Neural cell (in vitro differentiated cells): ENCODE data around the gene FAS.

ENCODE experiments used
- CTCF ChIP-seq: fragments of 450-650 bp; IDR thresholded peaks from 2 replicates; pipeline ENCODE4 v1.5.1; 2014; ENCODE audit warnings: antibody characterized with exemption, mild to moderate bottlenecking, moderate library complexity; ENCODE audit not compliant: poor library complexity, severe bottlenecking
- EP300 ChIP-seq: fragments of 450-650 bp; conservative IDR thresholded peaks from 2 replicates; pipeline ENCODE4 v1.6.1; 2014; ENCODE audit warnings: antibody characterized with exemption, mild to moderate bottlenecking, moderate library complexity; ENCODE audit not compliant: poor library complexity, severe bottlenecking
- EZH2 ChIP-seq: fragments of 200-600, 300-800 bp; shearing (Covaris generic), sonication (generic); IDR thresholded peaks from 2 replicates; pipeline ENCODE4 v1.6.1; 2014; ENCODE audit warnings: antibody characterized with exemption, low read length, borderline replicate concordance, mild to moderate bottlenecking; ENCODE audit not compliant: insufficient read depth, poor library complexity, severe bottlenecking
- MXI1 ChIP-seq: fragments of 450-650 bp; conservative IDR thresholded peaks from 2 replicates; pipeline ENCODE4 v1.6.1; 2014; ENCODE audit warnings: antibody characterized with exemption, mild to moderate bottlenecking; ENCODE audit not compliant: poor library complexity, severe bottlenecking
- POLR2AphosphoS5 ChIP-seq: IDR thresholded peaks from 2 replicates; pipeline ENCODE4 v1.6.1; 2012
- RAD21 ChIP-seq: fragments of 450-650 bp; conservative IDR thresholded peaks from 2 replicates; pipeline ENCODE4 v1.6.1; 2014; ENCODE audit warnings: antibody characterized with exemption, mild to moderate bottlenecking, moderate library complexity
- REST ChIP-seq: IDR thresholded peaks from 2 replicates; pipeline ENCODE4 v1.6.1; 2012; ENCODE audit warnings: borderline replicate concordance
- SMC3 ChIP-seq: fragments of 450-650 bp; conservative IDR thresholded peaks from 2 replicates; pipeline ENCODE4 v1.6.1; 2014; ENCODE audit warnings: antibody characterized with exemption, mild to moderate bottlenecking, moderate library complexity; ENCODE audit not compliant: poor library complexity
- TAF1 ChIP-seq: IDR thresholded peaks from 2 replicates; pipeline ENCODE4 v1.6.1; 2012; ENCODE audit warnings: low read depth

GRCh38 chr10:88994019-88994418 lies 3.4 kb downstream of the FAS start:
- TF ChIP-seq CTCF (no peak), POLR2AphosphoS5 (no peak), SMC3 (no peak), EP300 (no peak), TAF1 (no peak), EZH2 (no peak), RAD21 (no peak), REST (no peak), MXI1 (no peak)
